ENCODE results near the gene KIZ. TPM values are rescaled to one million over a fixed set of nuclear protein-coding genes. Genes with fewer than 3 reads are reported as not detected.

Gene KIZ
- total RNA-seq, 1 experiment from 2014 or later: 43.6 TPM

- TF ChIP-seq, protein P1, sequence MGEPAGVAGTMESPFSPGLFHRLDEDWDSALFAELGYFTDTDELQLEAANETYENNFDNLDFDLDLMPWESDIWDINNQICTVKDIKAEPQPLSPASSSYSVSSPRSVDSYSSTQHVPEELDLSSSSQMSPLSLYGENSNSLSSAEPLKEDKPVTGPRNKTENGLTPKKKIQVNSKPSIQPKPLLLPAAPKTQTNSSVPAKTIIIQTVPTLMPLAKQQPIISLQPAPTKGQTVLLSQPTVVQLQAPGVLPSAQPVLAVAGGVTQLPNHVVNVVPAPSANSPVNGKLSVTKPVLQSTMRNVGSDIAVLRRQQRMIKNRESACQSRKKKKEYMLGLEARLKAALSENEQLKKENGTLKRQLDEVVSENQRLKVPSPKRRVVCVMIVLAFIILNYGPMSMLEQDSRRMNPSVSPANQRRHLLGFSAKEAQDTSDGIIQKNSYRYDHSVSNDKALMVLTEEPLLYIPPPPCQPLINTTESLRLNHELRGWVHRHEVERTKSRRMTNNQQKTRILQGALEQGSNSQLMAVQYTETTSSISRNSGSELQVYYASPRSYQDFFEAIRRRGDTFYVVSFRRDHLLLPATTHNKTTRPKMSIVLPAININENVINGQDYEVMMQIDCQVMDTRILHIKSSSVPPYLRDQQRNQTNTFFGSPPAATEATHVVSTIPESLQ (CRISPR knock-in tag; IDR thresholded peaks at IDR 0.05): no peak
- TF ChIP-seq ZNF416 (CRISPR knock-in tag; IDR thresholded peaks at IDR 0.05) (no peak), JAZF1 (CRISPR knock-in tag; IDR thresholded peaks at IDR 0.05) (no peak), CREB1 (CRISPR knock-in tag; IDR thresholded peaks at IDR 0.05) (no peak), FOXP1 (CRISPR knock-in tag; IDR thresholded peaks at IDR 0.05; ENCODE audit: borderline replicate concordance) (no peak), STAT6 (CRISPR knock-in tag; conservative IDR thresholded peaks at IDR 0.05; ENCODE audit: low read depth) (no peak), ERG (CRISPR knock-in tag; IDR thresholded peaks at IDR 0.05) (no peak), GRHL2 (CRISPR knock-in tag; IDR thresholded peaks at IDR 0.05; ENCODE audit: insufficient replicate concordance, severe bottlenecking) (no peak), ZNF232 (CRISPR knock-in tag; IDR thresholded peaks at IDR 0.05) (no peak), KAT7 (CRISPR knock-in tag; IDR thresholded peaks at IDR 0.05; ENCODE audit: borderline replicate concordance) (no peak), ELF4 (CRISPR knock-in tag; IDR thresholded peaks at IDR 0.05; ENCODE audit: low read depth) (no peak), ATF3 (CRISPR knock-in tag; conservative IDR thresholded peaks at IDR 0.05) (no peak), CREM (CRISPR knock-in tag; IDR thresholded peaks at IDR 0.05) (no peak)
- TF ChIP-seq, protein P2, sequence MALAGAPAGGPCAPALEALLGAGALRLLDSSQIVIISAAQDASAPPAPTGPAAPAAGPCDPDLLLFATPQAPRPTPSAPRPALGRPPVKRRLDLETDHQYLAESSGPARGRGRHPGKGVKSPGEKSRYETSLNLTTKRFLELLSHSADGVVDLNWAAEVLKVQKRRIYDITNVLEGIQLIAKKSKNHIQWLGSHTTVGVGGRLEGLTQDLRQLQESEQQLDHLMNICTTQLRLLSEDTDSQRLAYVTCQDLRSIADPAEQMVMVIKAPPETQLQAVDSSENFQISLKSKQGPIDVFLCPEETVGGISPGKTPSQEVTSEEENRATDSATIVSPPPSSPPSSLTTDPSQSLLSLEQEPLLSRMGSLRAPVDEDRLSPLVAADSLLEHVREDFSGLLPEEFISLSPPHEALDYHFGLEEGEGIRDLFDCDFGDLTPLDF (CRISPR knock-in tag; IDR thresholded peaks at IDR 0.05): no peak
- TF ChIP-seq, protein P3, sequence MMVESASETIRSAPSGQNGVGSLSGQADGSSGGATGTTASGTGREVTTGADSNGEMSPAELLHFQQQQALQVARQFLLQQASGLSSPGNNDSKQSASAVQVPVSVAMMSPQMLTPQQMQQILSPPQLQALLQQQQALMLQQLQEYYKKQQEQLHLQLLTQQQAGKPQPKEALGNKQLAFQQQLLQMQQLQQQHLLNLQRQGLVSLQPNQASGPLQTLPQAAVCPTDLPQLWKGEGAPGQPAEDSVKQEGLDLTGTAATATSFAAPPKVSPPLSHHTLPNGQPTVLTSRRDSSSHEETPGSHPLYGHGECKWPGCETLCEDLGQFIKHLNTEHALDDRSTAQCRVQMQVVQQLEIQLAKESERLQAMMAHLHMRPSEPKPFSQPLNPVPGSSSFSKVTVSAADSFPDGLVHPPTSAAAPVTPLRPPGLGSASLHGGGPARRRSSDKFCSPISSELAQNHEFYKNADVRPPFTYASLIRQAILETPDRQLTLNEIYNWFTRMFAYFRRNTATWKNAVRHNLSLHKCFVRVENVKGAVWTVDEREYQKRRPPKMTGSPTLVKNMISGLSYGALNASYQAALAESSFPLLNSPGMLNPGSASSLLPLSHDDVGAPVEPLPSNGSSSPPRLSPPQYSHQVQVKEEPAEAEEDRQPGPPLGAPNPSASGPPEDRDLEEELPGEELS (CRISPR knock-in tag; IDR thresholded peaks at IDR 0.05): no peak
Observed at GRCh38 chr20:21141825-21142224, 15.9 kb downstream of the KIZ start (continued).

GRCh38 chr20:21143194-21143890 lies 17.5 kb downstream of the KIZ start:
- Mint-ChIP-seq H3K9me3 (no peaks in the 10 kb centered on the region), H3K27ac (0 out of 2 replicates have a peak overlapping the region, but pooled peaks have one; percentile 7), H3K4me1 (no peaks in the 10 kb centered on the region), H3K36me3 (peaks cover 10% of the 10 kb centered on the region), H3K27me3 (ENCODE audit: low read depth) (no peaks in the 10 kb centered on the region), H3K4me3 (no peak overlapping the region)
- TF ChIP-seq GABPB1 (CRISPR knock-in tag; IDR thresholded peaks at IDR 0.05) (no peak), GTF2I (CRISPR knock-in tag; conservative IDR thresholded peaks at IDR 0.05) (no peak), ZNF317 (CRISPR knock-in tag; IDR thresholded peaks at IDR 0.05; ENCODE audit: borderline replicate concordance, low read depth) (no peak), NR3C1 (CRISPR knock-in tag; conservative IDR thresholded peaks at IDR 0.05; ENCODE audit: low read depth) (no peak)
- CTCF ChIA-PET: no interaction called here
- ATAC-seq (no peak), DNase-seq (ENCODE audit: low spot score) (no peak)
- POLR2A ChIA-PET: no interaction called here
